GM12875 (cell line): Measurements from ENCODE around the gene TSPAN2.

ENCODE experiments used
- H3K4me3 ChIP-seq: one replicate; pipeline ENCODE4 v1.5.1; 2011; ENCODE audit warnings: low read depth, low read length, control low read depth
- CTCF ChIP-seq: IDR thresholded peaks from 2 replicates; pipeline ENCODE4 v1.5.1; 2011; ENCODE audit warnings: low read depth, mild to moderate bottlenecking, control low read depth, inconsistent platforms, low read length, moderate library complexity, borderline replicate concordance; ENCODE audit not compliant: insufficient read depth

The TSPAN2 gene

GRCh38 chr1:115088871-115089419 lies 358 bp downstream of the TSPAN2 start:
- no peak for TF ChIP-seq CTCF
- H3K4me3 ChIP-seq: no peak overlapping the region

GRCh38 chr1:115088115-115088778 lies 1.1 kb downstream of the TSPAN2 start:
- H3K4me3 ChIP-seq: no peak overlapping the region
- no peak for TF ChIP-seq CTCF

DNA sequence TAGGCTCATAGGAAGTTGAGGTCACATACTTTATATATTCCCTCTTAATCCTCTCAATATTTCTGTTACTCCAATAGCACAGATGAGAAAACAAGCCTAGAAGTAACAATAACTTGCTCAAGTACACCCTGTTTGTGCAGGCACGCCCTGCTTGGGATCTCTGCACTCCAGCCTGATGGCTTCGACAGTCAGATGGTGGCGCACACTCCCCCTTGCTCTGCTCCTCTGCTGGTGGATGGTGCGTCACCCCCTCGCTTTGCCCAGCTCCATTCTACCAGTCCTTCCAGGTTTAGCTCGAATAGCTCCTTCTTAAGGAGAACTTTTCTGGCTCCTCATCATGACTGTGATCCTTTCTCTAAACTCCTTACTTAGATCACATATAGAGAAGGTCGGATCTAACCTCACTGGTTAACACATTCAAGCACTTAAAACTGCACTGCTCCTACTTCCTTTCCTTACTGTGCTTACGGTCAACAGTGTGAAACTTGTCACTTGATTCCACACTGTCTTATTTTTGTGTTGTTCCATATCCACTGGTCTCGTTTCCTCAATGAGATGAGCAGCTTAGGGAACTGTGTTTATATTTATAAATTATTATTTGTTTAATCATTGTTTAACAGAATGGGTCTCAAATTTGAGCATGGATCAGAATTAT lies 3.0 kb downstream of the TSPAN2 start:
- TF ChIP-seq CTCF: no peak
- H3K4me3 ChIP-seq: no peak overlapping the region

- no peak for TF ChIP-seq CTCF
Observed at GRCh38 chr1:115084902-115085511, 4.3 kb downstream of the TSPAN2 start.

GRCh38 chr1:115082949-115083348 lies 6.4 kb downstream of the TSPAN2 start:
- no peak for TF ChIP-seq CTCF
- no peak overlapping the region for H3K4me3 ChIP-seq

More at GRCh38 chr1:115084902-115085511, 4.3 kb downstream of the TSPAN2 start:
- H3K4me3 ChIP-seq: no peak overlapping the region

DNA sequence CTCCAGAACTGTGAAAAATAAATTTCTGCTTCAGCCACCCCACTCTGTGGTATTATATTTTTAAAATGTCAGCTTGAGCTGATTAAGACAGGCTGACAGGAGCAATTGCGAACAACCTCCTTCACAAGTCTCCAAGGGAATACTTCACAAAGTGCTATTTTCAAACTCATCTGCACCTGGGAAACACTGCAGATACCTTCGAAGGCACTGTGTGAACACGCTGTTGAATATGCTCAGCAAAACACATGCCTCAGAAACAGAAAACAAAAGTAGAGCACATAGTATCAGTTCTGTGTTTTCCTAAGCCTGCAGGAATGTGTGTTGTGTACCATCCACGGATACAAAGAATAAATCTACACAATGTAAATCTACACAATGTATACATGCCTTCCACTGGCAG lies 10.6 kb downstream of the TSPAN2 start:
- no peak for TF ChIP-seq CTCF
- no peak overlapping the region for H3K4me3 ChIP-seq
